Sigmoid colon (tissue), 7 donors: Measurements from ENCODE around the gene ZBED5. TPM values are rescaled to one million over a fixed set of nuclear protein-coding genes. Genes with fewer than 3 reads are reported as not detected.

Experiments
- polyA plus RNA-seq, 3 donors: library from polyadenylated mRNA; stranded (reverse); fragments of 200-250 nt; gene quantifications; one replicate each; pipeline ENCODE4 v1.2.3, GENCODE V29; 2013
- total RNA-seq, 4 donors: library from RNA; depleted of rRNA; stranded (reverse); fragments of >200 nt; gene quantifications; one replicate each; pipeline ENCODE4 v1.1.0, GENCODE V29; 2016
- donor health status: healthy with polysubstance abuse.
- donor health status: Bipolar disorder and iron deficiency.
- donor health status: healthy.

Gene ZBED5
- total and polyA plus RNA-seq, 7 donors, result 9.0 to 51.7 (median 34.9) TPM

Other genes with a start within 250 kb of the ZBED5 start
- gene IRAG1, start 164.3 kb downstream of the ZBED5 start, total RNA-seq, result 100 to 1,000 TPM in 3 of 4 donors, 10 to 100 TPM in 1; 96.1 to 153 (median 125) TPM
- 10 to 100 TPM in 1 of 3 donors, 1 to 10 TPM in 2; 1.8 to 10.6 (median 2.3) TPM for gene IRAG1, start 164.3 kb downstream of the ZBED5 start, polyA plus RNA-seq
- 10 to 100 TPM; 11.6 to 18.4 (median 15.7) TPM for gene CTR9, start 106.8 kb downstream of the ZBED5 start, total RNA-seq
- 10 to 100 TPM; 15.3 to 18.4 (median 15.6) TPM for gene CTR9, start 106.8 kb downstream of the ZBED5 start, polyA plus RNA-seq
- gene EIF4G2, start 49.1 kb downstream of the ZBED5 start, total RNA-seq, result 100 to 1,000 TPM; 425 to 581 (median 497) TPM
- gene EIF4G2, start 49.1 kb downstream of the ZBED5 start, polyA plus RNA-seq, result 100 to 1,000 TPM; 301 to 409 (median 326) TPM